Gastroesophageal sphincter (tissue), 4 donors: ENCODE results near the gene FAM171A2. TPM values are rescaled to one million over a fixed set of nuclear protein-coding genes. Genes with fewer than 3 reads are reported as not detected.
A peak's percentile ranks its signal among the peaks of the same experiment; 100 is the strongest.

Experiments
- ATAC-seq: fragments of 150-250 bp; one replicate; pipeline ENCODE4 v1.9.1; 2016; ENCODE audit warnings: mild to moderate bottlenecking, moderate library complexity
- H3K27ac ChIP-seq, 4 donors: fragments of 200-600 bp; sonication (generic) in 3 of 4; 1 replicate in 3 of 4; 2 replicates in 1 of 4; pipeline ENCODE4 v1.5.1; 2016 to 2019
- H3K27me3 ChIP-seq: fragments of 200-600 bp; sonication (generic); one replicate; pipeline ENCODE4 v1.5.1; 2019
- H3K36me3 ChIP-seq, 2 donors: fragments of 200-600 bp; sonication (generic); one replicate each; pipeline ENCODE4 v1.5.1; 2019; ENCODE audit warnings: control low read depth in 1 of 2
- H3K4me1 ChIP-seq, 3 donors: fragments of 200-600 bp; sonication (generic); 1 replicate in 2 of 3; 2 replicates in 1 of 3; pipeline ENCODE4 v1.5.1; 2016 to 2019; ENCODE audit warnings: control low read depth in 2 of 3
- H3K4me3 ChIP-seq, 2 donors: fragments of 200-600 bp; sonication (generic); one replicate each; pipeline ENCODE4 v1.5.1; 2019; ENCODE audit warnings: mild to moderate bottlenecking in 1 of 2, moderate library complexity in 1 of 2
- H3K9me3 ChIP-seq, 3 donors: fragments of 200-600 bp; sonication (generic); one replicate each; pipeline ENCODE4 v1.5.1; 2017 to 2019; ENCODE audit warnings: control low read depth in 2 of 3
- EP300 ChIP-seq: sonication (generic); formaldehyde crosslinking; IDR thresholded peaks from one replicate; pipeline ENCODE4 v1.6.1; 2017; ENCODE audit warnings: antibody characterized with exemption, mild to moderate bottlenecking
- POLR2A ChIP-seq, 2 donors: fragments of 450-650 bp; IDR thresholded peaks; one replicate each; pipeline ENCODE4 v1.6.1; 2017; ENCODE audit warnings: antibody characterized with exemption in 2 of 2, mild to moderate bottlenecking in 2 of 2, moderate library complexity in 1 of 2
- POLR2AphosphoS5 ChIP-seq: sonication (generic); formaldehyde crosslinking; IDR thresholded peaks from one replicate; pipeline ENCODE4 v1.6.1; 2017; ENCODE audit warnings: antibody characterized with exemption
- WGBS, 2 donors: methylation state at CpG; one replicate each; pipeline ENCODE4 v1.1.5; 2018; ENCODE audit warnings: low coverage in 1 of 2; 5-methylcytosine and 5-hydroxymethylcytosine counted together
- total RNA-seq, 4 donors: library from RNA; depleted of rRNA; stranded (reverse); fragments of >200 nt; gene quantifications; one replicate each; pipeline ENCODE4 v1.1.0, GENCODE V29; 2016
- TF ChIP-seq, protein P1 (sequence below), 4 experiments: fragments of 200-600 bp in 2 of 4; fragments of 450-650 bp in 2 of 4; sonication (generic) in 1 of 4; IDR thresholded peaks; one replicate each; pipeline ENCODE4 v1.5.1; 2017 to 2019; ENCODE audit warnings: antibody characterized with exemption in 4 of 4, mild to moderate bottlenecking in 2 of 4, moderate library complexity in 2 of 4

FAM171A2 gene
- total RNA-seq, 4 donors from 2014 or later: 0.50 to 3.0 (median 2.3) TPM; not detected in 1

GRCh38 chr17:44386182-44386525 is 22.5 kb upstream of the FAM171A2 start:
- Histone ChIP-seq H3K27me3 (peaks cover 8% of the 10 kb centered on the region), H3K4me1 (peaks cover 0 to 21% (median 10%) of the 10 kb centered on the region in 3 donors), H3K4me3 (peak overlapping the region in 1 of 2 donors; percentile 59), H3K36me3 (no peaks in the 10 kb centered on the region), H3K9me3 (no peaks in the 10 kb centered on the region), H3K27ac (peak overlapping the region in 1 of 4 donors; percentile 58)
- no peak for TF ChIP-seq EP300
- no peak for TF ChIP-seq POLR2A (IDR thresholded peaks at IDR 0.05)
- no peak for ATAC-seq
- WGBS, 2 donors: 56% methylated on average over 6 of the region's 10 CpGs; no CpG with 5 or more reads in 1 of the 2 donors

DNA sequence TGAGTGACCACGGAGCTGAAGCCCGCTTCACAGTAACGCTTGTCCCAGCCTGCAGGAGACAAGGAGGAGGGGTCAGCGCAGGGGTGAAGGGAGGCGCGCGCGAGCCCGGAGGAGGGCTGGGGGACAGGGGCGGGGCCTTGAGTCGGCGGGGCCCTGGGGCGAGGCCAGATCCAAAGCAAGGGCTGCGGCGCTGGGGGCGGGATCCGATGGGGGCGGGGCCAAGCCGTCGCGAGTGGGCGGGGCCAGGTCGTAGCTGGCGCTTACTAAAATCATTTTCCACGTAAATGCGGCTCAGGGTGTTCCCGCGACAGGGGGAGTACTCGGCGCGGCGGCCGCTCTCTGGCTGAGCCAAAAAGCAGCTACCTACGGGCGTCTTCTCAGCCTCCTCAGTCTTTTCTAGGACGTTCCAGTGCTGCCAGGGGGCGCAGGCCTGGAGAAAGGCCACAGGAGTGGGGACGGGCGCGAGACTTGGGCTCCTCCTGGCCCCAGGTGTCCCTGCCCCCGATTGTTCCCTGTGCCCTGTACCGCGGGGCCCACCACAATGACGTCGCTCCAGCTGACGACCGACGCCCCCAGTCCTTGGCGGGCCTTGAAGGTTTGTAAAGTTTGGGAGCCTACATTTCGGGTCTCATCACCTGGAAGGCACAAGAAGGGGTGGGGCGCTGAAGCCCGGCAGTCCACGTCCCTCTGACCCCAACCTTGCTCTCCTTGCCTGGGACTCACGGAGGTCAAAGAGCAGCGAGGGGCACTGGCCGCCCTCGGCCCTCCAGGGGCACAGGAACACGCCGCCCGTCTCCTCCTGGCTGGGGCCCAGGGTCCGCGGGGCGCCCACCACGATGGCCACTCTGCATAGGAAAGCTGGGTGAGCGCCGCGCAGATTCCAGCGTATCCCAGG is 21.9 kb upstream of the FAM171A2 start:
- Histone ChIP-seq H3K4me1 (peaks cover 0 to 21% (median 10%) of the 10 kb centered on the region in 3 donors), H3K36me3 (no peaks in the 10 kb centered on the region), H3K9me3 (no peaks in the 10 kb centered on the region), H3K27me3 (peaks cover 8% of the 10 kb centered on the region), H3K27ac (peak overlapping the region in 1 of 4 donors; percentile 58), H3K4me3 (peak overlapping the region; percentile 25 to 59)
- TF ChIP-seq POLR2A (IDR thresholded peaks at IDR 0.05): no peak
- TF ChIP-seq, protein P1, sequence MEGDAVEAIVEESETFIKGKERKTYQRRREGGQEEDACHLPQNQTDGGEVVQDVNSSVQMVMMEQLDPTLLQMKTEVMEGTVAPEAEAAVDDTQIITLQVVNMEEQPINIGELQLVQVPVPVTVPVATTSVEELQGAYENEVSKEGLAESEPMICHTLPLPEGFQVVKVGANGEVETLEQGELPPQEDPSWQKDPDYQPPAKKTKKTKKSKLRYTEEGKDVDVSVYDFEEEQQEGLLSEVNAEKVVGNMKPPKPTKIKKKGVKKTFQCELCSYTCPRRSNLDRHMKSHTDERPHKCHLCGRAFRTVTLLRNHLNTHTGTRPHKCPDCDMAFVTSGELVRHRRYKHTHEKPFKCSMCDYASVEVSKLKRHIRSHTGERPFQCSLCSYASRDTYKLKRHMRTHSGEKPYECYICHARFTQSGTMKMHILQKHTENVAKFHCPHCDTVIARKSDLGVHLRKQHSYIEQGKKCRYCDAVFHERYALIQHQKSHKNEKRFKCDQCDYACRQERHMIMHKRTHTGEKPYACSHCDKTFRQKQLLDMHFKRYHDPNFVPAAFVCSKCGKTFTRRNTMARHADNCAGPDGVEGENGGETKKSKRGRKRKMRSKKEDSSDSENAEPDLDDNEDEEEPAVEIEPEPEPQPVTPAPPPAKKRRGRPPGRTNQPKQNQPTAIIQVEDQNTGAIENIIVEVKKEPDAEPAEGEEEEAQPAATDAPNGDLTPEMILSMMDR (IDR thresholded peaks at IDR 0.05): peak in 1 of 4 experiments; percentile 32
- no CpG with 5 or more reads among the region's 68 CpGs for WGBS, 2 donors
- peak; percentile 94 for ATAC-seq

GRCh38 chr17:44384823-44385286 is 21.2 kb upstream of the FAM171A2 start:
- H3K9me3 ChIP-seq: no peaks in the 10 kb centered on the region
- WGBS, 2 donors: 12% methylated on average over 17 of the region's 26 CpGs; no CpG with 5 or more reads in 1 of the 2 donors
- H3K27ac ChIP-seq: peak overlapping the region in 1 of 4 donors; percentile 58
- TF ChIP-seq, protein P1 (IDR thresholded peaks at IDR 0.05): no peak
- no peak for TF ChIP-seq EP300
- ATAC-seq: peak; percentile 2
- H3K36me3 ChIP-seq: no peaks in the 10 kb centered on the region
- H3K4me3 ChIP-seq: peak overlapping the region; percentile 25 to 59
- peaks cover 8% of the 10 kb centered on the region for H3K27me3 ChIP-seq
- peaks cover 0 to 21% (median 10%) of the 10 kb centered on the region in 3 donors for H3K4me1 ChIP-seq

DNA sequence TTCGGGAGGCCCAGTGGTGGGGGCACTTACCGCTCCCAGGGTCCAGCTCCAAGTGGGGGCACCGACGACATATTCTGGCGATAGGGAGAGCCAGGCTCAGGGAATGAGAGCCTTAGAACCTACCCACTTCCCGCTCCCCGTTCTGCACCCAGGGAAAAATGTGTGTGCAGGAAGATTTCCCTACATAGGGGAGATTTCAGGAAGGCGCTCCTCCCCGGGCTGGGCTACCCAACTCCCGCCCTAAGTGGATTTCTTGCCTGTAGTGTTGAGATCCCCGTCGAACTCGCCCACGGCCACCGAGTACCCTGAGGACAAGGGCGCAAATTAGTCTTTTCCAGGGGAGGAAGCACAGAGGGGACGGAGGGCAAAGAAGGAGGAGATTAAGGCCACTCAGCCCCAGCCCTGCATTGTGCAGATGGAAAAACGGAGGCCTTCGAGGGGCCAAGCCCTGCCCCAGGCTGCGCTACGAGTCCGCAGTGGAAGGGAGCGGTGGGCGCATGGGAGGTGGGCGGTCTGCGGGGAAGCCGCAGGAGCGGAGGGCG is 20.7 kb upstream of the FAM171A2 start:
- 20 to 52% methylated on average over 1 to 9 of the region's 29 CpGs for WGBS, 2 donors
- TF ChIP-seq POLR2A (IDR thresholded peaks at IDR 0.05): no peak
- no peak for TF ChIP-seq POLR2AphosphoS5
- TF ChIP-seq, protein P1 (IDR thresholded peaks at IDR 0.05): no peak
- no peak for TF ChIP-seq EP300
- no peak for ATAC-seq
- Histone ChIP-seq H3K27me3 (peaks cover 8% of the 10 kb centered on the region), H3K4me1 (peaks cover 0 to 21% (median 10%) of the 10 kb centered on the region in 3 donors), H3K36me3 (no peaks in the 10 kb centered on the region), H3K4me3 (peak overlapping the region in 1 of 2 donors; percentile 59), H3K9me3 (no peaks in the 10 kb centered on the region), H3K27ac (no peak overlapping the region)

- 82 to 100% methylated on average over 1 to 5 of the region's 16 CpGs for WGBS, 2 donors
- no peak for TF ChIP-seq POLR2AphosphoS5
- no peak for TF ChIP-seq POLR2A (IDR thresholded peaks at IDR 0.05)
- TF ChIP-seq EP300: no peak
- TF ChIP-seq, protein P1 (IDR thresholded peaks at IDR 0.05): no peak
- H3K27ac ChIP-seq: no peak overlapping the region
These were observed 20.2 kb upstream of the FAM171A2 start for GRCh38 chr17:44383861-44384260.

More at GRCh38 chr17:44383861-44384260, 20.2 kb upstream of the FAM171A2 start:
- no peak for ATAC-seq
- Histone ChIP-seq H3K9me3 (no peaks in the 10 kb centered on the region), H3K4me1 (peaks cover 0 to 21% (median 10%) of the 10 kb centered on the region in 3 donors), H3K36me3 (no peaks in the 10 kb centered on the region), H3K27me3 (peaks cover 8% of the 10 kb centered on the region), H3K4me3 (no peak overlapping the region)
